Measurements from ENCODE around the gene LPAR2. TPM values are rescaled to one million over a fixed set of nuclear protein-coding genes. Genes with fewer than 3 reads are reported as not detected.

LPAR2 gene
- total RNA-seq, 1 donor from 2014 or later: 34.1 TPM

DNA sequence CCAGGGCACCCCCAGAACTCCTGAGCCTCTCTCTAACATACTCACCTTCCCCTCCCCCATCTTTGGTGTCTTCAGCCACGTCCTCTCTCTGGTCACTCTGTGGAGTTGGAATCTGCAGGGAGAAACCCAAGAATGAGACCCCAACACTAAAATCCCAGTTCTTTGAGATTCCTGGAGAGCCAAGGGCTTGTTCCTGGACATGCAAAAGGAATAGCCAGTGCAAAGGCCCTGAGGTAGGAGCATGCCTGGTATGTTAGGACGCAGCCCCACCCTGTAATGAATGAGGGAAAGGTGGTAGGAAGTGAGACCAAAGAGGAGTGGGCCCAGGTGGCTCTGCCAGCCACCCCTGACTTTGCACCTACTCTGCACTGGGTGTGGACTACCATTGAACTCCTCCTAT, 2.4 kb upstream of the LPAR2 start:
- no peak for DNase-seq (ENCODE audit: low read depth)
- TF ChIP-seq, protein P1, sequence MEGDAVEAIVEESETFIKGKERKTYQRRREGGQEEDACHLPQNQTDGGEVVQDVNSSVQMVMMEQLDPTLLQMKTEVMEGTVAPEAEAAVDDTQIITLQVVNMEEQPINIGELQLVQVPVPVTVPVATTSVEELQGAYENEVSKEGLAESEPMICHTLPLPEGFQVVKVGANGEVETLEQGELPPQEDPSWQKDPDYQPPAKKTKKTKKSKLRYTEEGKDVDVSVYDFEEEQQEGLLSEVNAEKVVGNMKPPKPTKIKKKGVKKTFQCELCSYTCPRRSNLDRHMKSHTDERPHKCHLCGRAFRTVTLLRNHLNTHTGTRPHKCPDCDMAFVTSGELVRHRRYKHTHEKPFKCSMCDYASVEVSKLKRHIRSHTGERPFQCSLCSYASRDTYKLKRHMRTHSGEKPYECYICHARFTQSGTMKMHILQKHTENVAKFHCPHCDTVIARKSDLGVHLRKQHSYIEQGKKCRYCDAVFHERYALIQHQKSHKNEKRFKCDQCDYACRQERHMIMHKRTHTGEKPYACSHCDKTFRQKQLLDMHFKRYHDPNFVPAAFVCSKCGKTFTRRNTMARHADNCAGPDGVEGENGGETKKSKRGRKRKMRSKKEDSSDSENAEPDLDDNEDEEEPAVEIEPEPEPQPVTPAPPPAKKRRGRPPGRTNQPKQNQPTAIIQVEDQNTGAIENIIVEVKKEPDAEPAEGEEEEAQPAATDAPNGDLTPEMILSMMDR (conservative IDR thresholded peaks at IDR 0.05; ENCODE audit: low read depth, low read length): no peak
- no peak overlapping the region for H3K4me3 ChIP-seq (ENCODE audit: low read depth, low read length)

DNA sequence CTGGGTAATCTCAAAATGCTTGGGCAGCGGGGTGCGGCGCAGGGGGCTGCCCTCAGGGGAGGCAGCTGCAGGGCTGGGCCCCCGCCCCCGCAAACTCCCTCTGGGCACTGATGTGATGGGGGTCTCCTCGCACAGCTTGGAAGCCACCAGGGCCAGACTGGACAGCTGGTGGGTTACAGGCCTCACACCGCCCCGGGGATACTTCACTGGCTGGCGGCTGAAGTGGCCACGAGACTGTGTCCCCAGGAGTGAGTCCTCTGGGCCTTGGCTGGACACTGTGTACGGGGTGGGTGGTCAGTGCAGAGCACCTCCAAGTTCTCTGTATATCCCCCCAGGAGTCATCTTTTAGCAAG, 2.0 kb upstream of the LPAR2 start:
- H3K4me3 ChIP-seq (ENCODE audit: low read depth, low read length): no peak overlapping the region
- TF ChIP-seq, protein P1 (conservative IDR thresholded peaks at IDR 0.05; ENCODE audit: low read depth, low read length): no peak
- no peak for DNase-seq (ENCODE audit: low read depth)

DNA sequence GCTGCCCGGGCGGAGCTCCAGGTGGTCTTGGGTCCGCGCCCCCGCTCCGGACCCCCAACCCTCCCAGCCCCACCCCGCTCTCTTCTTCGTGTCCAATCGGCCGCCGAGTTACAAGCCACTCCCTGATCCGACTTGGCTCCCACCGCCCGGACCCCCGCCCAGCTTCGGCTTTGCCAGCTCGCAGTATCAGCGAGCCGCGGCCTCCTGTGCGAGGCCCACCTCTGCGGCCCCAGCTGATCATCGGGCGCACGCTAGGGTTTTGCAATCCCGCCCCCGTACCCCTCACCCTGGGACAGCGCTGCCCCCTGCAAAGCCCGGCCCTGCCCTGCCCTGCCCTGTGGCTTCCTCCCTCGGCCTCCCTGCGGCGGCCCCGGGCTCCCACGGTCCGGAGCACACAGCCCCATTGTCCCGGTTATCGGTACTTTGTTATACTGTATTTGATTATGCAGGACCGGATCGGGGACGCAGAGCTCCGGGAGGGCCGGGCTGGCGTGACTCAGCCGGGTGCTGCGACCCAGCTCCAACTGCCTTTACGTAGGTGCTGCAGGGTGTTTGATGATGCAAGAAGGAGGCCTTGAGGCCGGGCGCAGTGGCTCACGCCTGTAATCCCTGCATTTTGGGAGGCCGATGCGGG, 598 bp upstream of the LPAR2 start:
- no peak for DNase-seq (ENCODE audit: low read depth)
- TF ChIP-seq, protein P1 (conservative IDR thresholded peaks at IDR 0.05; ENCODE audit: low read depth, low read length): no peak
- H3K4me3 ChIP-seq (ENCODE audit: low read depth, low read length): peak overlapping the region; percentile 54

DNA sequence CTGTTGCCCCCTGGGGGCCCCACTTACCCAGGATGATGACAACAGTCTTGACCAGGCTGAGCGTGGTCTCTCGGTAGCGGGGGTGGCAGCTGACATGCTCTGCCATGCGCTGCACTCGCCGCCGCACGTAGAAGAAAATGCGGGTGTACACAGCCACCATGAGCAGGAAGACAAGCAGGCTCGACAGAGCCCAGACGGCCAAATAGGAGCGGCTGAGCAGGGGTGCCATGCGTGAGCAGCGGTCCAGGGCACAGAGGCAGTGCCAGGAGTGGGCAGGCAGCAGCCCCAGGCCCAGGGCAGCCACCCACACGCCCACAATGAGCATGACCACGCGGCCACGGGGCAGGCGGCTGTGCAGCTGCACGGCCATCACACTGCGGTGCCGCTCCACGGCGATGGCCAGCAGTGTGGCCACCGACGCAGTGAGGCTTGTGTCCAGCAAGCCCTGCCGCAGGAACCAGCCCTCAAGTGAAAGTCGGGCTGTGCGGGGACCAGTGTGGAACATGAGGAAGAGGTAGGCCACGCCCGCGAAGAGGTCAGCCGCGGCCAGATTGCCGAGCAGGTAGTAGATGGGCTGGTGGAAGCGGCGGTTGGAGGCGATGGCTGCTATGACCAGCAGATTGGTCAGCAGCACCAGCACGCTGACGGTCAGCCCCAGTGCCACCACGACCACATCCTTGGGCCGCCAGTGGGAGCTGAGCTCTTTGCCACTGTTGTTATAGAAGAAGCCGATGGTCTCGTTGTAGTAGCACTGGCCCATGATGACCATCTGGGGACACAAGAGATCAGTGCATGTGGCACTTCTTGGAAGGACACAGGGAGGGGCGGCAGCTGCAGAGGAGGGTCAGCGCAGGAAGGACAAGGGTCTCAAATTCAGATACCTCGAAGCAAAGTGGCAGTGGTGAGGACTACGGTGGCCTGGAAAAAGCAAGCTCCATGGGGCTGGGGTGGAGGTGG, 1.2 kb downstream of the LPAR2 start:
- DNase-seq (ENCODE audit: low read depth): no peak
- no peak overlapping the region for H3K4me3 ChIP-seq (ENCODE audit: low read depth, low read length)
- TF ChIP-seq, protein P1 (conservative IDR thresholded peaks at IDR 0.05; ENCODE audit: low read depth, low read length): no peak

DNA sequence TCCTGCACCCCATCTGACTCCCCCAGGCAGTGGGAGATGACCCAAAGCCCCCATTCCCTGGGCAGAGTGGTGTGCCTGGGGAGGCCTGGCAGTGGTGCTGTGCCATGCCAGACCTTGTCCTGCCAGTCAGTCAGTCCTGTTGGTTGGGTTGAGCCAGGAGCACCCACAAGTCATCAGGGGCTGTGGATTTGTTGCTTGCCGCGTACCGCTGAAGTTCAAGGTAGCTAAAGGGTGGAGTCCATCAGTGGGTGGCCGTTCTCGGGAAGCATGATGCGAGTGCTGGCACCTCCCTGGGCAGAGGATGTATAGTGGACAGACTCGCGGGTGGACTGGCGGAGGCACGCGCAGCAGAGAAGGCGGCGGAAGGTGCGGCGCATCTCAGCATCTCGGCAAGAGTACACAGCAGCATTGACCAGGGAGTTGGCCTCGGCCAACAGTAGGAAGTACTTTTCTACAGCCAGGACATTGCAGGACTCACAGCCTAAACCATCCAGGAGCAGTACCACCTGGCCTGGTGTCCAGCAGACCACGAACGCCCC, 3.9 kb downstream of the LPAR2 start:
- H3K4me3 ChIP-seq (ENCODE audit: low read depth, low read length): no peak overlapping the region
- DNase-seq (ENCODE audit: low read depth): no peak

DNA sequence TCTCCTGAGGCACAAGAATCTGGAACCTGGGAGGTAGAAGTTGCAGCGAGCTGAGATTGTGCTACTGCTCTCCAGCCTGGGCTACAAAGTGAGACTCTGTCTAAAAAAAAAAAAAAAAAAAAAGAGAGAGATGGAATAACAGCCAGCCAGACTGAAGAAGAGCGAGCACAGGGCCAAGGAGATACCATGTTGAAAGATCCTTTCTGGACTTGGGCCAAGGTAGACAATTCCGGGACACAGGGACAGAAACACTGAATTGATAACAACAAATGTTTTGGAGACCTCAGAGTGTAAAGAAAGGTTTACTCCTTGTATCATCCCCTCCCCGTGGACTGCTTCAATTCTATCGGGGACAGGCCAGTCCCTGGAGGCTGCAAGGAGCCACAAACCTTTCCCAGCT, 4.6 kb downstream of the LPAR2 start:
- DNase-seq (ENCODE audit: low read depth): no peak
- TF ChIP-seq, protein P1 (conservative IDR thresholded peaks at IDR 0.05; ENCODE audit: low read depth, low read length): no peak

More for the DNA sequence above, 3.9 kb downstream of the LPAR2 start:
- TF ChIP-seq, protein P1 (conservative IDR thresholded peaks at IDR 0.05; ENCODE audit: low read depth, low read length): no peak

More for the DNA sequence above, 4.6 kb downstream of the LPAR2 start:
- no peak overlapping the region for H3K4me3 ChIP-seq (ENCODE audit: low read depth, low read length)
